K562 (cell line): ENCODE data around the gene USP12. TPM values are rescaled to one million over a fixed set of nuclear protein-coding genes. Genes with fewer than 3 reads are reported as not detected.

ENCODE experiments used
- ATAC-seq: fragments of 200-7000 bp; cut with Tn5 transposase; 3 replicates; pipeline ENCODE4 v1.9.1; 2020; ENCODE audit warnings: moderate library complexity
- BruUV-seq: library from RNA; stranded (reverse); fragments of 400-500 nt; replicated peaks from 2 replicates; lab custom pipeline; 2021; lab: Mats Ljungman, UMichigan
- CTCF ChIA-PET: fragments of 300-600 bp; formaldehyde crosslinking; extraction: SDS; loops from one replicate; lab custom pipeline; 2021; ENCODE audit warnings: low intra/inter-chr PET ratio; lab: Yijun Ruan, JAX
- POLR2A ChIA-PET: fragments of 300-600, 350-650 bp; sonication (Branson Sonifier 250); formaldehyde crosslinking; extraction: SDS; loops from one replicate; lab custom pipeline; 2021; ENCODE audit warnings: antibody characterized with exemption, inconsistent platforms; lab: Yijun Ruan, JAX
- DNase-seq, 4 experiments: peaks; one replicate each; pipeline versions ENCODE4 v3.0.0 to v3.0.0-alpha.2; 2011 to 2018; ENCODE audit warnings: low spot score in 3 of 4, mixed read lengths in 3 of 4; ENCODE audit errors: extremely low read depth in 1 of 4
- FAIRE-seq: peaks from 2 replicates; lab custom pipeline; 2011; peaks lifted over from hg19 to GRCh38; lab: Jason Lieb, UNC
- H2AFZ ChIP-seq: 2 replicates; pipeline ENCODE4 v1.6.0; 2011; ENCODE audit warnings: low read depth, low read length, control low read depth, inconsistent platforms
- H3K27ac ChIP-seq: fragments of 200-600 bp; 3 replicates; pipeline ENCODE4 v1.8.0; 2011; ENCODE audit warnings: low read depth, mild to moderate bottlenecking, control low read depth, inconsistent platforms, low read length, moderate library complexity, mixed read lengths; ENCODE audit errors: extremely low read depth
- H3K27me3 ChIP-seq, 2 experiments: fragments of 300-600 bp in 1 of 2; 2 replicates in 1 of 2; 3 replicates in 1 of 2; pipeline versions ENCODE4 v1.6.0 to v1.8.0; 2011; ENCODE audit warnings: inconsistent platforms in 2 of 2, low read length in 2 of 2, mild to moderate bottlenecking in 1 of 2, mixed read lengths in 1 of 2, moderate library complexity in 1 of 2; ENCODE audit not compliant: control insufficient read depth in 2 of 2, insufficient read depth in 2 of 2
- H3K36me3 ChIP-seq: fragments of 300-600 bp; 3 replicates; pipeline ENCODE4 v1.8.0; 2011; ENCODE audit warnings: mild to moderate bottlenecking, low read length, inconsistent platforms; ENCODE audit not compliant: control insufficient read depth, insufficient read depth
- H3K4me1 ChIP-seq, 2 experiments: fragments of 200-600 bp in 1 of 2; replicated peaks in 1 of 2; 2 replicates in 1 of 2; 3 replicates in 1 of 2; pipeline versions ENCODE4 v1.5.1 to v1.8.0; 2011; ENCODE audit warnings: inconsistent platforms in 2 of 2, low read length in 2 of 2, mild to moderate bottlenecking in 1 of 2, mixed read lengths in 1 of 2, moderate library complexity in 1 of 2; ENCODE audit not compliant: control insufficient read depth in 2 of 2, insufficient read depth in 2 of 2
- H3K4me2 ChIP-seq: 2 replicates; pipeline ENCODE4 v1.6.1; 2011; ENCODE audit warnings: low read length, control low read depth, inconsistent platforms, mixed read lengths; ENCODE audit not compliant: insufficient read depth
- H3K4me3 ChIP-seq: fragments of 200-600 bp; sonication (generic), shearing (Covaris generic); 2 replicates; pipeline ENCODE4 v1.5.1; 2016; ENCODE audit warnings: control low read depth, inconsistent platforms
- H3K79me2 ChIP-seq: fragments of 200-600 bp; 3 replicates; pipeline ENCODE4 v1.8.0; 2011; ENCODE audit warnings: low read length, inconsistent platforms; ENCODE audit not compliant: control insufficient read depth, insufficient read depth
- H3K9ac ChIP-seq, 2 experiments: 2 replicates each; pipeline versions ENCODE4 v1.6.0 to v1.6.1; 2011; ENCODE audit warnings: low read depth in 2 of 2, low read length in 2 of 2, control low read depth in 1 of 2, inconsistent platforms in 1 of 2, mild to moderate bottlenecking in 1 of 2, mixed read lengths in 1 of 2; ENCODE audit not compliant: insufficient read depth in 1 of 2
- H3K9me1 ChIP-seq: one replicate; pipeline ENCODE4 v1.6.0; 2011; ENCODE audit warnings: inconsistent platforms, mild to moderate bottlenecking, low read length, moderate library complexity; ENCODE audit not compliant: control insufficient read depth, insufficient read depth
- H3K9me3 ChIP-seq: replicated peaks from 2 replicates; pipeline ENCODE4 v1.5.1; 2011; ENCODE audit warnings: low read depth, low read length, inconsistent platforms; ENCODE audit not compliant: control insufficient read depth, insufficient read depth
- H4K20me1 ChIP-seq: replicated peaks from 2 replicates; pipeline ENCODE4 v1.6.1; 2011; ENCODE audit warnings: low read length, inconsistent platforms, mixed read lengths; ENCODE audit not compliant: control insufficient read depth, insufficient read depth
- CBFA2T2 ChIP-seq: fragments of 450-650 bp; conservative IDR thresholded peaks from 2 replicates; pipeline ENCODE4 v1.6.1; 2017; ENCODE audit warnings: mild to moderate bottlenecking
- CBFB ChIP-seq: sonication (generic); formaldehyde crosslinking; IDR thresholded peaks from 2 replicates; pipeline ENCODE4 v1.4.0; 2020; ENCODE audit warnings: mild to moderate bottlenecking, missing genetic modification reagents
- DEAF1 ChIP-seq: fragments of 450-650 bp; formaldehyde crosslinking; IDR thresholded peaks from 2 replicates; pipeline ENCODE4 v1.4.0; 2020; ENCODE audit warnings: mild to moderate bottlenecking, moderate library complexity
- FOXP1 ChIP-seq: sonication (generic); formaldehyde crosslinking; IDR thresholded peaks from 2 replicates; pipeline ENCODE4 v1.8.0; 2022; ENCODE audit warnings: mild to moderate bottlenecking, missing genetic modification reagents
- GTF2E2 ChIP-seq: fragments of 200-800 bp; sonication (Bioruptor generic); IDR thresholded peaks from 2 replicates; pipeline ENCODE4 v1.6.1; 2016; ENCODE audit warnings: missing genetic modification characterization, missing compliant biosample characterization
- LEF1 ChIP-seq: fragments of 450-650 bp; IDR thresholded peaks from 2 replicates; pipeline ENCODE4 v1.6.1; 2016; ENCODE audit warnings: mild to moderate bottlenecking
- MTA1 ChIP-seq: fragments of 450-650 bp; IDR thresholded peaks from 2 replicates; pipeline ENCODE4 v1.6.1; 2017; ENCODE audit warnings: borderline replicate concordance
- NFE2 ChIP-seq: IDR thresholded peaks from 2 replicates; pipeline ENCODE4 v1.6.1; 2014; ENCODE audit warnings: antibody characterized with exemption, low read depth
- NR0B1 ChIP-seq: fragments of 450-650 bp; IDR thresholded peaks from one replicate; pipeline ENCODE4 v1.6.1; 2018; ENCODE audit warnings: mild to moderate bottlenecking, moderate library complexity; ENCODE audit not compliant: partially characterized antibody
- RAD51 ChIP-seq: fragments of 450-650 bp; IDR thresholded peaks from 2 replicates; pipeline ENCODE4 v1.7.1; 2016; ENCODE audit warnings: low read depth, mild to moderate bottlenecking, borderline replicate concordance
- RFX1 ChIP-seq: fragments of 450-650 bp; IDR thresholded peaks from 2 replicates; pipeline ENCODE4 v1.6.1; 2016; ENCODE audit warnings: mild to moderate bottlenecking, moderate library complexity
- SMARCE1 ChIP-seq: fragments of 450-650 bp; IDR thresholded peaks from 2 replicates; pipeline ENCODE4 v1.7.1; 2016; ENCODE audit warnings: mild to moderate bottlenecking
- SNIP1 ChIP-seq: fragments of 450-650 bp; IDR thresholded peaks from 2 replicates; pipeline ENCODE4 v1.7.1; 2017; ENCODE audit warnings: low read depth, mild to moderate bottlenecking
- SNRNP70 ChIP-seq: fragments of 200-400 bp; formaldehyde crosslinking; optimal IDR thresholded peaks from 2 replicates; pipeline ENCODE3; 2017; ENCODE audit warnings: low read depth, low read length
- TBL1XR1 ChIP-seq, 2 experiments: IDR thresholded peaks; 2 replicates each; pipeline ENCODE4 v1.6.1; 2012; ENCODE audit warnings: improper control_type of control experiment in 2 of 2, low read length in 2 of 2, mild to moderate bottlenecking in 1 of 2
- THRA ChIP-seq: fragments of 450-650 bp; IDR thresholded peaks from 2 replicates; pipeline ENCODE4 v1.6.1; 2017; ENCODE audit warnings: mild to moderate bottlenecking, moderate library complexity
- ZNF699 ChIP-seq: fragments of 250-450 bp; sonication (Bioruptor Pico); IDR thresholded peaks from 2 replicates; pipeline ENCODE4 v1.8.0; 2021; ENCODE audit warnings: mild to moderate bottlenecking, moderate library complexity; ENCODE audit not compliant: insufficient replicate concordance
- ZSCAN32 ChIP-seq: fragments of 450-650 bp; formaldehyde crosslinking; IDR thresholded peaks from 2 replicates; pipeline ENCODE4 v1.4.0; 2020; ENCODE audit warnings: mild to moderate bottlenecking, moderate library complexity
- WGBS: fragments of 100-300 bp; shearing (Covaris generic); methylation state at CpG from one replicate; pipeline ENCODE4 v1.1.6; 2016; ENCODE audit warnings: low coverage, mixed read lengths; ENCODE audit not compliant: insufficient coverage; ENCODE audit errors: missing lambda C conversion rate; 5-methylcytosine and 5-hydroxymethylcytosine counted together
- in situ Hi-C: fragments of 300-500 bp; cut with MboI; formaldehyde crosslinking; loops from 4 replicates; pipeline ENCODE4 v1.15.0; 2018; ENCODE audit warnings: inconsistent platforms, mixed read lengths
- intact Hi-C: fragments of 100-400 bp; cut with micrococcal nuclease; formaldehyde crosslinking; loops from 2 replicates; pipeline ENCODE4 v1.14.2; 2022
- polyA plus RNA-seq, 8 experiments: library from polyadenylated mRNA; depleted of rRNA in 4 of 8; stranded (reverse) in 5 of 8; unstranded in 3 of 8; fragments of >200 nt; fragmentation: Nextera tagmentation in 2 of 8; fragmentation: Illumina TruSeq in 1 of 8; extraction: Ambion mirVana in 2 of 8; extraction: Trizol in 1 of 8; gene quantifications; 2 replicates each; pipeline versions ENCODE4 v1.2.1 to v1.2.3, GENCODE V29; 2011 to 2014; ENCODE audit warnings: inconsistent platforms in 1 of 8, missing spikeins in 1 of 8
- total RNA-seq, 7 experiments: library from RNA; depleted of rRNA in 6 of 7; stranded (reverse); fragments of >200 nt in 6 of 7; fragmentation: Illumina TruSeq in 2 of 7; extraction: Trizol in 2 of 7; gene quantifications; 2 replicates each; pipeline versions ENCODE4 v1.2.1 to v1.2.3, GENCODE V29; 2011 to 2021; ENCODE audit warnings: low replicate concordance in 1 of 7

The USP12 gene
- total and polyA plus RNA-seq, 9 of the 15 experiments (the other 6 are each of a cell fraction or from before 2014, with no cell fraction given), result 1.8 to 20.5 (median 13.3) TPM

DNA sequence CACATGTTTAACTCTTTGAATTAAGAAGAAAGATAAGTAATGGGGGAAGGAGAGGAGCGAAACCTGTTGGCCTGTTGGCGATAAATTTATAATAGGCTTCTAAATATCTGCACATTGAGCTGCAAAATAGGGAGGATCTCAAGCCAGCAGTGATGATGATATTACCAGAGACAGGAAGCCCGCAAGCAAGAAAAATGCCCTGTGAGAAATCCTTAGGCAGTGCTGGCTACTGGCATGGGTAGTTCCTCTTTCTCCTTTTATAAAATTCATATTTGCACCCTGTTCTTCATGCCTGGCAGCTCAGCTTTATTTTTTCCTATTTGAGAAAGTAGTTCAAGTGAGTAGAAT, 858 bp upstream of the USP12 start (continued):
- TF ChIP-seq TBL1XR1 (IDR thresholded peaks at IDR 0.05; ENCODE audit: low read length in 2 of 2) (0 out of 4 replicates have a peak, but pooled peaks of 1 of the 2 experiments have one; percentile 1), GTF2E2 (tag) (0 out of 2 replicates have a peak, but pooled peaks have one; percentile 31), LEF1 (0 out of 2 replicates have a peak, but pooled peaks have one; percentile 1)

GRCh38 chr13:27171827-27172494, 350 bp upstream of the USP12 start:
- intact Hi-C loops (loop anchor here (2.0 to 5.0 kb wide), 3 partner anchors 47 to 190 kb away; partner anchors contain the start of gene RPL21), in situ Hi-C loops (no loop called here)
- peak; percentile 76 for FAIRE-seq
- Histone ChIP-seq H3K9ac (peak overlapping the region; percentile 59 to 87), H3K4me3 (peak overlapping the region; percentile 69), H3K4me2 (peak overlapping the region; percentile 77), H3K9me3 (no peaks in the 10 kb centered on the region), H3K4me1 (peaks cover under 1 to 34% of the 10 kb centered on the region in 2 experiments; a peak in 4 of 5 replicates), H3K79me2 (peaks cover 40% of the 10 kb centered on the region), H3K36me3 (no peaks in the 10 kb centered on the region), H3K27ac (peak overlapping the region; percentile 83), H2AFZ (peak overlapping the region; percentile 87), H3K9me1 (no peaks in the 10 kb centered on the region), H3K27me3 (no peaks in the 10 kb centered on the region), H4K20me1 (peaks cover 17% of the 10 kb centered on the region)
- no TSS peak for BruUV-seq
- CTCF ChIA-PET, result no interaction called here
- WGBS, result 0% methylated on average over 22 of the region's 73 CpGs
- peak; percentile 77 to 82 (median 80) for DNase-seq
- ATAC-seq, result peak; percentile 87
- POLR2A ChIA-PET, result interaction anchor here (0.5 to 1.7 kb wide), 2 partner anchors 11 to 138 kb away, joined by 3 to 8 read pairs; no protein-coding TSS in a partner anchor
- TF ChIP-seq ZNF699 (CRISPR knock-in tag) (no peak), SNRNP70 (no peak), THRA (no peak), DEAF1 (CRISPR knock-in tag) (no peak), MTA1 (no peak), FOXP1 (no peak), NFE2 (no peak), SMARCE1 (peak; percentile 86), TBL1XR1 (IDR thresholded peaks at IDR 0.05; ENCODE audit: low read length in 2 of 2) (peak in 1 of 2 experiments; percentile 53; a peak in 1 of 4 replicates), CBFA2T2 (peak; percentile 64), SNIP1 (no peak), RAD51 (no peak), CBFB (no peak), RFX1 (no peak), ZSCAN32 (no peak), NR0B1 (no peak)
